Measurements from ENCODE around the gene CELSR2. TPM values are rescaled to one million over a fixed set of nuclear protein-coding genes. Genes with fewer than 3 reads are reported as not detected.

CELSR2 gene
- total RNA-seq, 1 donor from 2014 or later = 9.8 TPM

DNA sequence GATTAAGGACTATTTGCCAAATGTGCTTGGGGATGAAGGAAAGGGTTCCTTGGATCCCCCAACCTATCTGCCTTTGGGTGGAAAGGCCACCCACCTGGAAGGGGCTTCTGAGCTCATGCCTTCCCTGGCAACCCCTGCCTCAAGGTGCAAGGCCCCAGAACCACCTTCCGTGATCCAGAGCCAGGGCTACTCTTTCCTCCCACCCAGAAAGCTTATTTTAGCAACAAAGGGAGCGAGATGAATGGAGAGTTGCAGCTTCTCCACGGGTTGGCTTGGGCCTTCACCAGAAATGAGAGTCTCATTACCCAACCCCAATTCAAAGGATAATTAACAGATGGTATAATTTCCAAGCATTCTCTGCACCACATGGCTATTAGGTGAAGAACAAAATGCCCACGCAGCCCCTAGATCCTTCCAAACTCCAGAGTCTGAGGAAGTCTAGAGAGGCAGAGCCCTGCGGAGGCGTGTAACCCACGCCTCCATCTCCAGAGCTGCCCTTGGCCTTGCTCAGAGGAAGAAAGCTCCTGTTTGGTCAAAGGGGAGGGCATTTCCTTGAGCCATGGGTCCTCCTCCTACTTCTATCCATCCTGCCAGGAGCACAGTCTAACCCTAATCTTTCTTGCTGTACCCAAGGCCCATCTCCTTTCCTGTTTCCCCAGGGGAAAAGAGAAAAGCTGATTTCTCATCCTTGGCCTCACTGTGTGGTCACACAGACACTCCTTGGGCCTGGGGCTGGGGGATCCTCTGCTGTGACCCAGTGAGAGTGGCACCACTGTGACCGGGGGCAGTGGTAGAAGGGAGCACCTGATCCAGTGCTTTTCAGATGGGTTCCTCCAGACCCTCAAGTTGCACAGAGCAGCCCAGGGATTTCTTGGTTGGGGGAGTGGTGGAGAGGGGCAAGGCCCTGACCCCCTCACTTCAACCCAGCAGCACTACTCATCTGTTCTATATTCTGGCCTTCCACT is 1.7 kb upstream of the CELSR2 start:
- ATAC-seq (no peak), DNase-seq (no peak)
- intact Hi-C loops (cut with micrococcal nuclease) = no loop called here

DNA sequence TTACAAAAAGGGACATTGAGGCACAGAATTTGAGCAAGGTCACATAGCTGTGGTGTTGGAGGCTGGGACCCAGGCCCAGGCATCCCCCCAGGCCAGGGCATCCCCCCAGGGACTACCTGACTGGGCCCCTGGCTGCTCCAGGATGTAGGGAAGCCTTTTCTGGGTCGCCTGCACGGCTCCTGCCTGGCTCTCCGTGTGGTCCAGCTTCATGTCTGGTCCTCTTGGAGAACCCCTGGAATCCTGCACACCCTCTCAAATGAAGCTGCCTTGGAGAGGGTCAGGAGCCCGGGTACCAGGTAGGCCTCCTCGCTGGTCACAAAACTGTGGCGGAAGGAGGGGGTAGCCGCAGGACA is 919 bp upstream of the CELSR2 start:
- ATAC-seq (no peak), DNase-seq (no peak)
- intact Hi-C loops (cut with micrococcal nuclease) = no loop called here

DNA sequence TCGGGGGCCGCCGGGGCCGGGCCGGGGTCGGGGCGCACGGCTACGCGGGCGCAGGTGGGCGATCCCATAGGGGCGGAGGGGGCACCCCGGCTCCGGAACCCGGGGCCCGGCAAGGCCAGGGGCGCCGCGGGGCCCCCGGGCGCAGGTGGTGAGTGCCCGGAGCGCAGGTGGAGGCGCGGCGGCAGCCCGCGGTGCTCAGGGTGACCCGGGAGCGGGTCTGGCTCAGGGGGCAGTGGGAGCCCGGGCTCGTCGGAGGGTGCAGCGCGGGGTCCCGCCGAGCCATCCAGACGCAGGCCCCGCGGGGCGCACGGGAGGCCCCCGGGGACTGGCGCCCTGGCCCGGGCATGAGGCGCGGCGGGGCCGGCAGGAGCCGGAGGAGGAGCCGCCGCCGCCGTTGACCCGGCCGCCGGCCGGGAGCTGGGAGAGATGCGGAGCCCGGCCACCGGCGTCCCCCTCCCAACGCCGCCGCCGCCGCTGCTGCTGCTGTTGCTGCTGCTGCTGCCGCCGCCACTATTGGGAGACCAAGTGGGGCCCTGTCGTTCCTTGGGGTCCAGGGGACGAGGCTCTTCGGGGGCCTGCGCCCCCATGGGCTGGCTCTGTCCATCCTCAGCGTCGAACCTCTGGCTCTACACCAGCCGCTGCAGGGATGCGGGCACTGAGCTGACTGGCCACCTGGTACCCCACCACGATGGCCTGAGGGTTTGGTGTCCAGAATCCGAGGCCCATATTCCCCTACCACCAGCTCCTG is 489 bp downstream of the CELSR2 start:
- peak; percentile 19 for ATAC-seq
- intact Hi-C loops (cut with micrococcal nuclease) = no loop called here
- no peak for DNase-seq

GRCh38 chr1:109250454-109251276 is 1.3 kb downstream of the CELSR2 start:
- no peak for ATAC-seq
- intact Hi-C loops (cut with micrococcal nuclease) = no loop called here
- no peak for DNase-seq

DNA sequence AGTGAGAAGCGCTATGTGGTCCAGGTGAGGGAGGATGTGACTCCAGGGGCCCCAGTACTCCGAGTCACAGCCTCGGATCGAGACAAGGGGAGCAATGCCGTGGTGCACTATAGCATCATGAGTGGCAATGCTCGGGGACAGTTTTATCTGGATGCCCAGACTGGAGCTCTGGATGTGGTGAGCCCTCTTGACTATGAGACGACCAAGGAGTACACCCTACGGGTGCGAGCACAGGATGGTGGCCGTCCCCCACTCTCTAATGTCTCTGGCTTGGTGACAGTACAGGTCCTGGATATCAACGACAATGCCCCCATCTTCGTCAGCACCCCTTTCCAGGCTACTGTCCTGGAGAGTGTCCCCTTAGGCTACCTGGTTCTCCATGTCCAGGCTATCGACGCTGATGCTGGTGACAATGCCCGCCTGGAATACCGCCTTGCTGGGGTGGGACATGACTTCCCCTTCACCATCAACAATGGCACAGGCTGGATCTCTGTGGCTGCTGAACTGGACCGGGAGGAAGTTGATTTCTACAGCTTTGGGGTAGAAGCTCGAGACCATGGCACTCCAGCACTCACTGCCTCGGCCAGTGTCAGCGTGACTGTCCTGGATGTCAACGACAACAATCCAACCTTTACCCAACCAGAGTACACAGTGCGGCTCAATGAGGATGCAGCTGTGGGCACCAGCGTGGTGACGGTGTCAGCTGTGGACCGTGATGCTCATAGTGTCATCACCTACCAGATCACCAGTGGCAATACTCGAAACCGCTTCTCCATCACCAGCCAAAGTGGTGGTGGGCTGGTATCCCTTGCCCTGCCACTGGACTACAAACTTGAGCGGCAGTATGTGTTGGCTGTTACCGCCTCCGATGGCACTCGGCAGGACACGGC is 2.2 kb downstream of the CELSR2 start:
- intact Hi-C loops (cut with micrococcal nuclease) = no loop called here
- ATAC-seq = no peak
- no peak for DNase-seq

GRCh38 chr1:109252167-109252892 is 3.0 kb downstream of the CELSR2 start:
- DNase-seq = no peak
- ATAC-seq = no peak
- intact Hi-C loops (cut with micrococcal nuclease) = no loop called here

DNA sequence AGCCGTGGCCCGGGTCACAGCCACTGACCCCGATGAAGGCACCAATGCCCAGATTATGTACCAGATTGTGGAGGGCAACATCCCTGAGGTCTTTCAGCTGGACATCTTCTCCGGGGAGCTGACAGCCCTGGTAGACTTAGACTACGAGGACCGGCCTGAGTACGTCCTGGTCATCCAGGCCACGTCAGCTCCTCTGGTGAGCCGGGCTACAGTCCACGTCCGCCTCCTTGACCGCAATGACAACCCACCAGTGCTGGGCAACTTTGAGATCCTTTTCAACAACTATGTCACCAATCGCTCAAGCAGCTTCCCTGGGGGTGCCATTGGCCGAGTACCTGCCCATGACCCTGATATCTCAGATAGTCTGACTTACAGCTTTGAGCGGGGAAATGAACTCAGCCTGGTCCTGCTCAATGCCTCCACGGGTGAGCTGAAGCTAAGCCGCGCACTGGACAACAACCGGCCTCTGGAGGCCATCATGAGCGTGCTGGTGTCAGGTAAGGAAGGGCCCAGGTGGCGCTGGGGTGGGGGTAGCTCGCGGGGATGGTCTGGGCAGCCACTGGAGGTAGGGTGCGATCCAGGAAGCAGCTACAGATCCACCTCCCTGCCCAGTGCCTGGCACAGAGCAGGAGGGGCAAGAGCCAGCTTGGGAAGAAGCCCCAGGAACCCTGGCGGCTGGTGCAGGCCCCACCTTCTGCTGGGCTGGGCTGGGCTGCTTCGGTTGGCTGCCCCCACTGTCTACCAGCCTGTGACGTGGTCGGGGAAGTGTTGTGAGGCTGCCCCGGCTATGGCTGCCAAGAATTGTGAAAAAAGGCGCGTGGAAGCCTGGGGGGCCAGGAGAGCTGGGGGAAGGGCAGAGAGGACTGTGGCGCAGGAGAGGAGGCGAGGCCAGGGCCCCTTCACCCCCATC is 3.8 kb downstream of the CELSR2 start:
- DNase-seq = no peak
- intact Hi-C loops (cut with micrococcal nuclease) = no loop called here
- peak; percentile 18 for ATAC-seq

GRCh38 chr1:109253803-109254620 is 4.7 kb downstream of the CELSR2 start:
- no peak for DNase-seq
- intact Hi-C loops (cut with micrococcal nuclease) = no loop called here
- peak; percentile 13 for ATAC-seq

GRCh38 chr1:109254621-109255096 is 5.3 kb downstream of the CELSR2 start:
- DNase-seq (no peak), ATAC-seq (no peak)
- intact Hi-C loops (cut with micrococcal nuclease) = no loop called here

DNA sequence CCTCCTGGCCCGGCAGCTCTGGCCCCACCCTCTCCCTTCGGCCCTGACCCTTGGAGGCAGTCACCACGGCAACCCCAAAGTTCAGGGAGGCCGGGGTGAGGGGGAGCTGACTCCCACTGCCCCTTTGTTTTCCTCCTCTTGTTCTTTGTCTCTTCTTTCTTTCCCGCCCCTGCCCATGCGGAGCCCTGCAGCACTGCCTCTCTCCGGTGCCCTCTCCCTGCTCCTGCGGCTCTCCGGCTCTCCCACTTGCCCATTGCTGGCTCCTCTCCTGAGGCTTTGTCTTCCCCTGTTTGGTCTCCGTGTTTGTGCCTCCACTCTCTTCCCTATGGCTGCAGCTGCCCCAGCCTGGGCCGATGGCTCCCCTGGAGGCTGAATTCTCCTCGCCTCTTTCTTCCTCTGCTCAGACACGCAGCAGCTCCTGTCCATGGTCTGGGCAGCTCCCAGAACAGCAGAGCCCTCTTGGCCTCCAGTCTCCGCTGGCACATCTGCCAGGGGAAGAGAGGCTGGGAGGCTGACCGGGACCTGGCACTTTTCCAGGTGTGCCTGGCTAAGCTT is 5.8 kb downstream of the CELSR2 start:
- DNase-seq = no peak
- intact Hi-C loops (cut with micrococcal nuclease) = no loop called here
- no peak for ATAC-seq

GRCh38 chr1:109255678-109256077 is 6.3 kb downstream of the CELSR2 start:
- intact Hi-C loops (cut with micrococcal nuclease) = no loop called here
- ATAC-seq (no peak), DNase-seq (no peak)

DNA sequence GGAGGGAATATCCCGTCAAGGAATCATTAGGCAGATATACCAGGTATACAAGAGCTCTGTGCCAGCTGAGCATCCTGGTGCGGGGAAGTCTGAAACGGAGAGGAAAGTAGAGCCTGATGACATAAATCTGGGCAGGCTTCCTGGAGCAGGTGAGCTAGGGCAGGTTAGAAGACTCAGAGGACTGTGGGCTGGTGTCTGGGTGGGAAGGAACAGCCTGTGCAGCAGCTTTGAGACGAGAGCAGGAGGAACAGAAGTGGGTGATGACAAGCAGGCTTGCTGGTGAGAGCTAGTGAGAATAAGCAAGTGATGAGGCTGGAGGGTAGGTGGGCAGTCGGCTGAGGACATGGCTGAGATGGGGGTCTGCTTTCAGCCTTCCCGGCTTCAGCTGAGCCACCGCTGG is 6.7 kb downstream of the CELSR2 start:
- ATAC-seq = no peak
- DNase-seq = no peak
- intact Hi-C loops (cut with micrococcal nuclease) = no loop called here

- DNase-seq (no peak), ATAC-seq (no peak)
- intact Hi-C loops (cut with micrococcal nuclease) = no loop called here
Measured at GRCh38 chr1:109256971-109257681, 7.8 kb downstream of the CELSR2 start.

GRCh38 chr1:109257682-109258421 is 8.5 kb downstream of the CELSR2 start:
- DNase-seq = no peak
- intact Hi-C loops (cut with micrococcal nuclease) = no loop called here
- ATAC-seq = no peak

All from left ventricle myocardium superior (tissue), 1 donor.